Stomach (tissue), 4 donors: ENCODE results near the gene PPFIA1.

ENCODE experiments used
- POLR2A ChIP-seq, 4 donors: fragments of 450-650 bp; IDR thresholded peaks; one replicate each; pipeline ENCODE4 v1.6.1; 2016; ENCODE audit warnings: antibody characterized with exemption in 4 of 4, control low read depth in 2 of 4, mild to moderate bottlenecking in 1 of 4, moderate library complexity in 1 of 4
- TF ChIP-seq, protein P1 (sequence below), 7 experiments: fragments of 450-650 bp in 4 of 7; fragments of 200-600 bp in 3 of 7; sonication (generic) in 3 of 7; IDR thresholded peaks; one replicate each; pipeline ENCODE4 v1.5.1; 2016 to 2019; ENCODE audit warnings: antibody characterized with exemption in 7 of 7, control low read depth in 2 of 7, mild to moderate bottlenecking in 1 of 7

DNA sequence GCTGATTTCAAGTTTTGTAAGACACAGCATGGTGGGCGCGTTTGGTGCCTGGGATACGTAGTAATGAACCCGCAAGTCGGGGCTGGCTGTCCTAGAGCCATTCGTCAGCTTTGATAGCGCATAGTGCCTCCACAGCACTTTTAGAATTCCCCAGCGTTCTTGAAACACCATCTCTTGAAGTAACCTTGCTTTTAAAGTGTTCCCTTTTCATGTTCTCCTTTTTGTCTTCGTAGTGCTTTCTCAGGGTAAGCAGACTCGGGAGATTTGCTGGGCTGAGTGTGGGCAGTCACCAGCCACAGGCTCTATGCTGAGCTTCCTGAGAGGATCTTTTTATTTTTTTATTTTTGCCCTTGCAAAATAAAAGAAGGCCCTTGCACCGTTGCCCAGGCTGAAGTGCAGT is 88.3 kb downstream of the PPFIA1 start:
- TF ChIP-seq POLR2A (IDR thresholded peaks at IDR 0.05): no peak
- TF ChIP-seq, protein P1, sequence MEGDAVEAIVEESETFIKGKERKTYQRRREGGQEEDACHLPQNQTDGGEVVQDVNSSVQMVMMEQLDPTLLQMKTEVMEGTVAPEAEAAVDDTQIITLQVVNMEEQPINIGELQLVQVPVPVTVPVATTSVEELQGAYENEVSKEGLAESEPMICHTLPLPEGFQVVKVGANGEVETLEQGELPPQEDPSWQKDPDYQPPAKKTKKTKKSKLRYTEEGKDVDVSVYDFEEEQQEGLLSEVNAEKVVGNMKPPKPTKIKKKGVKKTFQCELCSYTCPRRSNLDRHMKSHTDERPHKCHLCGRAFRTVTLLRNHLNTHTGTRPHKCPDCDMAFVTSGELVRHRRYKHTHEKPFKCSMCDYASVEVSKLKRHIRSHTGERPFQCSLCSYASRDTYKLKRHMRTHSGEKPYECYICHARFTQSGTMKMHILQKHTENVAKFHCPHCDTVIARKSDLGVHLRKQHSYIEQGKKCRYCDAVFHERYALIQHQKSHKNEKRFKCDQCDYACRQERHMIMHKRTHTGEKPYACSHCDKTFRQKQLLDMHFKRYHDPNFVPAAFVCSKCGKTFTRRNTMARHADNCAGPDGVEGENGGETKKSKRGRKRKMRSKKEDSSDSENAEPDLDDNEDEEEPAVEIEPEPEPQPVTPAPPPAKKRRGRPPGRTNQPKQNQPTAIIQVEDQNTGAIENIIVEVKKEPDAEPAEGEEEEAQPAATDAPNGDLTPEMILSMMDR (IDR thresholded peaks at IDR 0.05): no peak
